RWPE2 (cell line): Measurements from ENCODE around the gene HOXC10.

ENCODE experiments used
- ATAC-seq: fragments of 200-7000 bp; cut with Tn5 transposase; 3 replicates; pipeline ENCODE4 v1.9.1; 2021; ENCODE audit warnings: low read depth
- DNase-seq: peaks from one replicate; pipeline ENCODE4 v3.0.0-alpha.2; 2020; ENCODE audit warnings: low spot score
- H3K27ac ChIP-seq: fragments of 450-650 bp; 2 replicates; pipeline ENCODE4 v1.5.1; 2017; ENCODE audit warnings: mild to moderate bottlenecking; ENCODE audit not compliant: poor library complexity, severe bottlenecking
- H3K27me3 ChIP-seq: fragments of 250-450 bp; sonication (Bioruptor Pico); 2 replicates; pipeline ENCODE4 v1.5.1; 2021; ENCODE audit warnings: mild to moderate bottlenecking, moderate library complexity; ENCODE audit not compliant: insufficient read depth, poor library complexity, severe bottlenecking
- H3K36me3 ChIP-seq: fragments of 250-450 bp; sonication (Bioruptor Pico); 2 replicates; pipeline ENCODE4 v1.5.1; 2020; ENCODE audit warnings: low read depth, mild to moderate bottlenecking, moderate library complexity
- H3K4me1 ChIP-seq: fragments of 250-450 bp; sonication (Bioruptor Pico); 2 replicates; pipeline ENCODE4 v1.5.1; 2021; ENCODE audit warnings: mild to moderate bottlenecking, moderate library complexity; ENCODE audit not compliant: insufficient read depth, poor library complexity, severe bottlenecking
- H3K4me3 ChIP-seq: fragments of 250-450 bp; sonication (Bioruptor Pico); 2 replicates; pipeline ENCODE4 v1.5.1; 2021; ENCODE audit warnings: mild to moderate bottlenecking, moderate library complexity; ENCODE audit not compliant: severe bottlenecking
- H3K9me3 ChIP-seq: fragments of 250-450 bp; sonication (Bioruptor Pico); 2 replicates; pipeline ENCODE4 v1.5.1; 2021; ENCODE audit warnings: mild to moderate bottlenecking, moderate library complexity; ENCODE audit not compliant: severe bottlenecking
- CTCF ChIP-seq: fragments of 450-650 bp; IDR thresholded peaks from one replicate; pipeline ENCODE4 v1.5.1; 2017; ENCODE audit warnings: mild to moderate bottlenecking, moderate library complexity; ENCODE audit not compliant: poor library complexity, severe bottlenecking

The HOXC10 gene

GRCh38 chr12:54033106-54033979, 48.4 kb downstream of the HOXC10 start:
- ATAC-seq (peak; percentile 63), DNase-seq (no peak)
- Histone ChIP-seq H3K4me1 (no peaks in the 10 kb centered on the region), H3K36me3 (no peaks in the 10 kb centered on the region), H3K9me3 (no peaks in the 10 kb centered on the region), H3K4me3 (peak overlapping the region; percentile 34), H3K27me3 (peaks cover 82% of the 10 kb centered on the region), H3K27ac (no peak overlapping the region)
- TF ChIP-seq CTCF = no peak

GRCh38 chr12:54033980-54034784, 49.2 kb downstream of the HOXC10 start:
- H3K9me3 ChIP-seq = no peaks in the 10 kb centered on the region
- ATAC-seq (0 out of 3 replicates have a peak, but pooled peaks have one; percentile 13), DNase-seq (no peak)
- H3K4me3 ChIP-seq = peak overlapping the region; percentile 34
- TF ChIP-seq CTCF = no peak
- no peaks in the 10 kb centered on the region for H3K4me1 ChIP-seq
- H3K27me3 ChIP-seq = peaks cover 83% of the 10 kb centered on the region
- no peaks in the 10 kb centered on the region for H3K36me3 ChIP-seq
- no peak overlapping the region for H3K27ac ChIP-seq

GRCh38 chr12:54034785-54035310, 49.9 kb downstream of the HOXC10 start:
- H3K36me3 ChIP-seq = no peaks in the 10 kb centered on the region
- no peak for DNase-seq
- no peak overlapping the region for H3K4me3 ChIP-seq
- H3K4me1 ChIP-seq = no peaks in the 10 kb centered on the region
- no peaks in the 10 kb centered on the region for H3K9me3 ChIP-seq
- peaks cover 85% of the 10 kb centered on the region for H3K27me3 ChIP-seq
- no peak overlapping the region for H3K27ac ChIP-seq
- no peak for TF ChIP-seq CTCF
- no peak for ATAC-seq

GRCh38 chr12:54035568-54036264, 50.8 kb downstream of the HOXC10 start:
- DNase-seq (no peak), ATAC-seq (no peak)
- H3K4me1 ChIP-seq = no peaks in the 10 kb centered on the region
- H3K27ac ChIP-seq = no peak overlapping the region
- no peak for TF ChIP-seq CTCF
- no peaks in the 10 kb centered on the region for H3K9me3 ChIP-seq
- no peaks in the 10 kb centered on the region for H3K36me3 ChIP-seq
- no peak overlapping the region for H3K4me3 ChIP-seq
- H3K27me3 ChIP-seq = peaks cover 85% of the 10 kb centered on the region
